ENCODE data around the gene GPD1. TPM values are rescaled to one million over a fixed set of nuclear protein-coding genes. Genes with fewer than 3 reads are reported as not detected.

The GPD1 gene
- total and polyA plus RNA-seq, 5 donors from 2014 or later = 0.06 TPM; not detected in 4

- H3K27ac ChIP-seq (ENCODE audit: insufficient read depth, low read length, poor library complexity, severe bottlenecking) = peak within 1 kb of the TSS; percentile 96
- Mint-ChIP-seq H3K27me3 (no peaks in the 10 kb centered on the region), H3K4me3 (peak within 1 kb of the TSS; percentile 93 to 99 (median 97)), H3K4me1 (peaks cover 15 to 43% (median 26%) of the 10 kb centered on the region in 4 donors), H3K9me3 (no peaks in the 10 kb centered on the region), H3K27ac (peak within 1 kb of the TSS; percentile 95 to 98 (median 97)), H3K36me3 (peaks cover 18% of the 10 kb centered on the region)
- peak; percentile 73 to 89 (median 82) for DNase-seq
- H3K4me3 ChIP-seq (ENCODE audit: low read depth, low read length) = peak within 1 kb of the TSS; percentile 99
- H3K4me1 ChIP-seq (ENCODE audit: control insufficient read depth, insufficient read depth, low read length, poor library complexity, severe bottlenecking) = peaks cover 16% of the 10 kb centered on the region
- H3K36me3 ChIP-seq (ENCODE audit: control insufficient read depth, insufficient read depth, low read length) = peaks cover 27% of the 10 kb centered on the region
- H3K27me3 ChIP-seq (ENCODE audit: control insufficient read depth, insufficient read depth, low read length) = no peaks in the 10 kb centered on the region
- no peaks in the 10 kb centered on the region for H3K9me3 ChIP-seq (ENCODE audit: control insufficient read depth in 2 of 2, low read length in 2 of 2)
- ATAC-seq (ENCODE audit: low read depth in 2 of 2) = peak; percentile 87 to 89
Observed at GRCh38 chr12:50084775-50085614, 18.8 kb upstream of the GPD1 start, which contains the start of gene SMARCD1. Gene SMARCD1 (plus strand): TSS chr12:50085342. CDS start chr12:50085370, 28 bp downstream.

GRCh38 chr12:50085615-50086072 is 18.2 kb upstream of the GPD1 start:
- H3K4me1 ChIP-seq (ENCODE audit: control insufficient read depth, insufficient read depth, low read length, poor library complexity, severe bottlenecking) = peaks cover 16% of the 10 kb centered on the region
- H3K4me3 Mint-ChIP-seq = peak overlapping the region; percentile 93 to 99 (median 97)
- peaks cover 15 to 43% (median 26%) of the 10 kb centered on the region in 4 donors for H3K4me1 Mint-ChIP-seq
- no peaks in the 10 kb centered on the region for H3K9me3 ChIP-seq (ENCODE audit: control insufficient read depth in 2 of 2, low read length in 2 of 2)
- peaks cover 21% of the 10 kb centered on the region for H3K36me3 Mint-ChIP-seq
- peak overlapping the region; percentile 77 for H3K4me3 ChIP-seq (ENCODE audit: low read depth, low read length)
- H3K36me3 ChIP-seq (ENCODE audit: control insufficient read depth, insufficient read depth, low read length) = peaks cover 33% of the 10 kb centered on the region
- DNase-seq (no peak), ATAC-seq (ENCODE audit: low read depth in 2 of 2) (peak; percentile 1)
- H3K9me3 Mint-ChIP-seq = no peaks in the 10 kb centered on the region
- peak overlapping the region; percentile 95 to 97 (median 95) for H3K27ac Mint-ChIP-seq
- H3K27ac ChIP-seq (ENCODE audit: insufficient read depth, low read length, poor library complexity, severe bottlenecking) = peak overlapping the region; percentile 96
- H3K27me3 Mint-ChIP-seq = no peaks in the 10 kb centered on the region
- H3K27me3 ChIP-seq (ENCODE audit: control insufficient read depth, insufficient read depth, low read length) = no peaks in the 10 kb centered on the region

- Mint-ChIP-seq H3K36me3 (peaks cover 25% of the 10 kb centered on the region), H3K27ac (peak overlapping the region; percentile 95 to 97 (median 95)), H3K4me3 (peak overlapping the region; percentile 74 to 99 (median 95)), H3K27me3 (no peaks in the 10 kb centered on the region), H3K9me3 (no peaks in the 10 kb centered on the region), H3K4me1 (peaks cover 15 to 43% (median 26%) of the 10 kb centered on the region in 4 donors)
- Histone ChIP-seq H3K4me1 (ENCODE audit: control insufficient read depth, insufficient read depth, low read length, poor library complexity, severe bottlenecking) (peaks cover 16% of the 10 kb centered on the region), H3K27ac (ENCODE audit: insufficient read depth, low read length, poor library complexity, severe bottlenecking) (peak overlapping the region; percentile 96), H3K9me3 (ENCODE audit: control insufficient read depth in 2 of 2, low read length in 2 of 2) (no peaks in the 10 kb centered on the region), H3K27me3 (ENCODE audit: control insufficient read depth, insufficient read depth, low read length) (no peaks in the 10 kb centered on the region), H3K4me3 (ENCODE audit: low read depth, low read length) (peak overlapping the region; percentile 77), H3K36me3 (ENCODE audit: control insufficient read depth, insufficient read depth, low read length) (peaks cover 36% of the 10 kb centered on the region)
- DNase-seq (no peak), ATAC-seq (ENCODE audit: low read depth in 2 of 2) (no peak)
Observed at GRCh38 chr12:50086148-50086547, 17.7 kb upstream of the GPD1 start.

- Mint-ChIP-seq H3K4me1 (peaks cover 19 to 43% (median 26%) of the 10 kb centered on the region in 4 donors), H3K36me3 (peaks cover 29% of the 10 kb centered on the region), H3K4me3 (peak overlapping the region in 3 of 4 donors; percentile 24 to 99 (median 74)), H3K9me3 (no peaks in the 10 kb centered on the region), H3K27me3 (no peaks in the 10 kb centered on the region), H3K27ac (peak overlapping the region in 1 of 3 donors; percentile 57)
- no peaks in the 10 kb centered on the region for H3K9me3 ChIP-seq (ENCODE audit: control insufficient read depth in 2 of 2, low read length in 2 of 2)
- ATAC-seq (ENCODE audit: low read depth in 2 of 2) (no peak), DNase-seq (no peak)
- H3K27me3 ChIP-seq (ENCODE audit: control insufficient read depth, insufficient read depth, low read length) = no peaks in the 10 kb centered on the region
- H3K4me1 ChIP-seq (ENCODE audit: control insufficient read depth, insufficient read depth, low read length, poor library complexity, severe bottlenecking) = peaks cover 16% of the 10 kb centered on the region
- no peak overlapping the region for H3K4me3 ChIP-seq (ENCODE audit: low read depth, low read length)
- H3K36me3 ChIP-seq (ENCODE audit: control insufficient read depth, insufficient read depth, low read length) = peaks cover 45% of the 10 kb centered on the region
- H3K27ac ChIP-seq (ENCODE audit: insufficient read depth, low read length, poor library complexity, severe bottlenecking) = no peak overlapping the region
Observed at GRCh38 chr12:50087151-50087550, 16.7 kb upstream of the GPD1 start.

GRCh38 chr12:50087995-50088394 is 15.8 kb upstream of the GPD1 start:
- H3K4me1 Mint-ChIP-seq = peaks cover 19 to 43% (median 26%) of the 10 kb centered on the region in 4 donors
- H3K36me3 Mint-ChIP-seq = peaks cover 29% of the 10 kb centered on the region
- peak overlapping the region; percentile 49 to 76 (median 66) for H3K27ac Mint-ChIP-seq
- no peaks in the 10 kb centered on the region for H3K9me3 Mint-ChIP-seq
- peak overlapping the region in 2 of 4 donors; percentile 71 to 99 for H3K4me3 Mint-ChIP-seq
- ATAC-seq (ENCODE audit: low read depth in 2 of 2) = no peak
- H3K27me3 ChIP-seq (ENCODE audit: control insufficient read depth, insufficient read depth, low read length) = no peaks in the 10 kb centered on the region
- peaks cover 16% of the 10 kb centered on the region for H3K4me1 ChIP-seq (ENCODE audit: control insufficient read depth, insufficient read depth, low read length, poor library complexity, severe bottlenecking)
- H3K4me3 ChIP-seq (ENCODE audit: low read depth, low read length) = no peak overlapping the region
- DNase-seq = no peak
- H3K9me3 ChIP-seq (ENCODE audit: control insufficient read depth in 2 of 2, low read length in 2 of 2) = no peaks in the 10 kb centered on the region
- no peaks in the 10 kb centered on the region for H3K27me3 Mint-ChIP-seq
- no peak overlapping the region for H3K27ac ChIP-seq (ENCODE audit: insufficient read depth, low read length, poor library complexity, severe bottlenecking)
- peaks cover 50% of the 10 kb centered on the region for H3K36me3 ChIP-seq (ENCODE audit: control insufficient read depth, insufficient read depth, low read length)

- Mint-ChIP-seq H3K27ac (peak overlapping the region; percentile 69 to 76 (median 74)), H3K36me3 (peaks cover 29% of the 10 kb centered on the region), H3K4me1 (peaks cover 15 to 40% (median 24%) of the 10 kb centered on the region in 4 donors), H3K9me3 (no peaks in the 10 kb centered on the region), H3K27me3 (no peaks in the 10 kb centered on the region), H3K4me3 (peak overlapping the region; percentile 11 to 99 (median 32))
- peaks cover 16% of the 10 kb centered on the region for H3K4me1 ChIP-seq (ENCODE audit: control insufficient read depth, insufficient read depth, low read length, poor library complexity, severe bottlenecking)
- DNase-seq (peak; percentile 42 to 78 (median 60)), ATAC-seq (ENCODE audit: low read depth in 2 of 2) (peak; percentile 39 to 43)
- no peaks in the 10 kb centered on the region for H3K9me3 ChIP-seq (ENCODE audit: control insufficient read depth in 2 of 2, low read length in 2 of 2)
- H3K27me3 ChIP-seq (ENCODE audit: control insufficient read depth, insufficient read depth, low read length) = no peaks in the 10 kb centered on the region
- no peak overlapping the region for H3K27ac ChIP-seq (ENCODE audit: insufficient read depth, low read length, poor library complexity, severe bottlenecking)
- H3K36me3 ChIP-seq (ENCODE audit: control insufficient read depth, insufficient read depth, low read length) = peaks cover 57% of the 10 kb centered on the region
- peak overlapping the region; percentile 16 for H3K4me3 ChIP-seq (ENCODE audit: low read depth, low read length)
Observed at GRCh38 chr12:50088577-50089335, 15.1 kb upstream of the GPD1 start.

GRCh38 chr12:50089730-50090129 is 14.1 kb upstream of the GPD1 start:
- DNase-seq = no peak
- no peak overlapping the region for H3K4me3 ChIP-seq (ENCODE audit: low read depth, low read length)
- Mint-ChIP-seq H3K27ac (no peak overlapping the region), H3K36me3 (peaks cover 33% of the 10 kb centered on the region), H3K9me3 (no peaks in the 10 kb centered on the region), H3K4me3 (no peak overlapping the region), H3K27me3 (no peaks in the 10 kb centered on the region), H3K4me1 (peaks cover 13 to 37% (median 23%) of the 10 kb centered on the region in 4 donors)
- H3K27ac ChIP-seq (ENCODE audit: insufficient read depth, low read length, poor library complexity, severe bottlenecking) = no peak overlapping the region
- peaks cover 67% of the 10 kb centered on the region for H3K36me3 ChIP-seq (ENCODE audit: control insufficient read depth, insufficient read depth, low read length)
- peaks cover 10% of the 10 kb centered on the region for H3K4me1 ChIP-seq (ENCODE audit: control insufficient read depth, insufficient read depth, low read length, poor library complexity, severe bottlenecking)
- H3K27me3 ChIP-seq (ENCODE audit: control insufficient read depth, insufficient read depth, low read length) = no peaks in the 10 kb centered on the region
- no peak for ATAC-seq (ENCODE audit: low read depth in 2 of 2)
- no peaks in the 10 kb centered on the region for H3K9me3 ChIP-seq (ENCODE audit: control insufficient read depth in 2 of 2, low read length in 2 of 2)

All from CD4-positive, CD25-positive, alpha-beta regulatory T cell (primary cell).